GM12878 (cell line): Measurements from ENCODE around the gene CTNNB1. TPM values are rescaled to one million over a fixed set of nuclear protein-coding genes. Genes with fewer than 3 reads are reported as not detected.

Source experiments
- ATAC-seq: fragments of 200-7000 bp; cut with Tn5 transposase; 3 replicates; pipeline ENCODE4 v1.9.1; 2020; ENCODE audit warnings: mild to moderate bottlenecking, moderate library complexity
- BruUV-seq: library from RNA; stranded (reverse); fragments of 400-500 nt; replicated peaks from 2 replicates; lab custom pipeline; 2021; lab: Mats Ljungman, UMichigan
- CTCF ChIA-PET: fragments of 300-600 bp; sonication (Branson Sonifier 250); formaldehyde crosslinking; extraction: SDS; loops from one replicate; lab custom pipeline; 2021; ENCODE audit warnings: inconsistent platforms; lab: Yijun Ruan, JAX
- POLR2A ChIA-PET: fragments of 350-600 bp; formaldehyde crosslinking; extraction: SDS; loops from one replicate; lab custom pipeline; 2021; ENCODE audit warnings: inconsistent platforms; lab: Charles Lee
- RAD21 ChIA-PET: fragments of 300-600 bp; sonication (Branson Sonifier 250); formaldehyde crosslinking; loops from one replicate; lab custom pipeline; 2023; ENCODE audit warnings: antibody characterized with exemption; ENCODE audit not compliant: unreplicated experiment; lab: Charles Lee
- SMC1A ChIA-PET: fragments of 300-600 bp; sonication (Branson Sonifier 250); formaldehyde crosslinking; loops from one replicate; lab custom pipeline; 2023; ENCODE audit not compliant: unreplicated experiment, uncharacterized antibody; lab: Charles Lee
- DNase-seq: peaks from one replicate; pipeline ENCODE4 v3.0.0-alpha.2; 2011; ENCODE audit warnings: low read depth, low spot score
- FAIRE-seq: peaks from 3 replicates; lab custom pipeline; 2011; peaks lifted over from hg19 to GRCh38; lab: Jason Lieb, UNC
- H2AFZ ChIP-seq: 2 replicates; pipeline ENCODE4 v1.6.0; 2011; ENCODE audit warnings: low read depth, low read length, control low read depth; ENCODE audit not compliant: control insufficient read depth
- H3K27ac ChIP-seq: 2 replicates; pipeline ENCODE4 v1.5.1; 2011; ENCODE audit warnings: control low read depth; ENCODE audit not compliant: control insufficient read depth, insufficient read depth
- H3K27me3 ChIP-seq, 2 experiments: replicated peaks in 1 of 2; 2 replicates each; pipeline versions ENCODE4 v1.6.0 to v1.6.1; 2011; ENCODE audit warnings: low read length in 1 of 2; ENCODE audit not compliant: control insufficient read depth in 2 of 2, insufficient read depth in 2 of 2
- H3K36me3 ChIP-seq, 2 experiments: 2 replicates each; pipeline ENCODE4 v1.5.1; 2011; ENCODE audit warnings: low read length in 1 of 2; ENCODE audit not compliant: control insufficient read depth in 2 of 2, insufficient read depth in 2 of 2
- H3K4me1 ChIP-seq: 2 replicates; pipeline ENCODE4 v1.6.1; 2011; ENCODE audit warnings: mild to moderate bottlenecking, low read length, moderate library complexity, mixed read lengths; ENCODE audit not compliant: control insufficient read depth, insufficient read depth
- H3K4me2 ChIP-seq: 2 replicates; pipeline ENCODE4 v1.6.0; 2011; ENCODE audit warnings: control low read depth; ENCODE audit not compliant: control insufficient read depth, insufficient read depth
- H3K4me3 ChIP-seq: fragments of 200-600 bp; sonication (generic); 2 replicates; pipeline ENCODE4 v1.5.1; 2016
- H3K79me2 ChIP-seq: 2 replicates; pipeline ENCODE4 v1.6.0; 2011; ENCODE audit warnings: low read length; ENCODE audit not compliant: control insufficient read depth, insufficient read depth
- H3K9ac ChIP-seq: 2 replicates; pipeline ENCODE4 v1.8.0; 2011; ENCODE audit warnings: low read length, control low read depth, mixed read lengths; ENCODE audit not compliant: control insufficient read depth, insufficient read depth
- H3K9me3 ChIP-seq: replicated peaks from 3 replicates; pipeline ENCODE4 v1.5.1; 2011; ENCODE audit warnings: mild to moderate bottlenecking, low read length; ENCODE audit not compliant: control insufficient read depth, insufficient read depth
- H4K20me1 ChIP-seq: 2 replicates; pipeline ENCODE4 v1.6.0; 2011; ENCODE audit not compliant: control insufficient read depth, insufficient read depth
- CHD2 ChIP-seq: IDR thresholded peaks from 2 replicates; pipeline ENCODE4 v1.6.1; 2011; ENCODE audit warnings: low read depth, low read length, improper control_type of control experiment, borderline replicate concordance
- FOS ChIP-seq: IDR thresholded peaks from 3 replicates; pipeline ENCODE4 v1.6.1; 2011; ENCODE audit warnings: borderline replicate concordance; ENCODE audit not compliant: insufficient read length; ENCODE audit errors: extremely low read depth
- MTA3 ChIP-seq: IDR thresholded peaks from 2 replicates; pipeline ENCODE4 v1.6.1; 2012; ENCODE audit warnings: low read length, inconsistent platforms, borderline replicate concordance
- NFYA ChIP-seq: IDR thresholded peaks from 2 replicates; pipeline ENCODE4 v1.6.1; 2011; ENCODE audit warnings: low read depth, mild to moderate bottlenecking, low read length, improper control_type of control experiment, borderline replicate concordance
- NR2C2 ChIP-seq: IDR thresholded peaks from 2 replicates; pipeline ENCODE4 v1.6.1; 2011; ENCODE audit warnings: borderline replicate concordance, low read depth; ENCODE audit not compliant: control insufficient read depth, insufficient read length
- PML ChIP-seq: IDR thresholded peaks from 2 replicates; pipeline ENCODE4 v1.6.1; 2012; ENCODE audit warnings: low read length, inconsistent platforms
- POU2F2 ChIP-seq: IDR thresholded peaks from 3 replicates; pipeline ENCODE4 v1.6.1; 2011; ENCODE audit warnings: low read depth, mild to moderate bottlenecking, low read length, borderline replicate concordance
- SMARCA5 ChIP-seq: fragments of 450-650 bp; IDR thresholded peaks from 2 replicates; pipeline ENCODE4 v1.6.1; 2017; ENCODE audit warnings: mild to moderate bottlenecking
- SPI1 ChIP-seq: IDR thresholded peaks from 2 replicates; pipeline ENCODE4 v1.6.1; 2011; ENCODE audit warnings: low read depth, mild to moderate bottlenecking, low read length, moderate library complexity, borderline replicate concordance; ENCODE audit not compliant: insufficient read depth
- WGBS: methylation state at CpG from one replicate; pipeline ENCODE4 v1.1.6; 2016; ENCODE audit warnings: low lambda C conversion rate; ENCODE audit not compliant: insufficient replicate concordance, insufficient coverage; ENCODE audit errors: missing lambda C conversion rate; 5-methylcytosine and 5-hydroxymethylcytosine counted together
- in situ Hi-C: fragments of 300-500 bp; cut with MboI; formaldehyde crosslinking; loops from 9 replicates; pipeline ENCODE4 v1.14.3; 2018; ENCODE audit warnings: mixed read lengths
- intact Hi-C: fragments of 100-400 bp; cut with micrococcal nuclease; formaldehyde crosslinking; loops from one replicate; pipeline ENCODE4 v1.14.2; 2022; ENCODE audit not compliant: unreplicated experiment
- polyA plus RNA-seq, 11 experiments: library from polyadenylated mRNA; depleted of rRNA in 4 of 11; unstranded in 6 of 11; stranded (reverse) in 5 of 11; fragments of >200 nt; fragmentation: Nextera tagmentation in 4 of 11; fragmentation: Illumina TruSeq in 1 of 11; extraction: Ambion mirVana in 4 of 11; extraction: Trizol in 1 of 11; gene quantifications; 1 replicate in 1 of 11; 2 replicates in 10 of 11; pipeline versions ENCODE4 v1.2.1 to v1.2.3, GENCODE V29; 2011 to 2016; ENCODE audit warnings: inconsistent platforms in 2 of 11, missing spikeins in 2 of 11, low read depth in 1 of 11
- total RNA-seq, 4 experiments: library from RNA; depleted of rRNA in 3 of 4; stranded (reverse); fragments of >200 nt in 3 of 4; fragmentation: Illumina TruSeq in 1 of 4; extraction: Trizol in 1 of 4; gene quantifications; 2 replicates each; pipeline versions ENCODE4 v1.2.1 to v1.2.3, GENCODE V29; 2013 to 2021

CTNNB1 gene
- total and polyA plus RNA-seq, 10 of the 15 experiments (the other 5 are each of a cell fraction or from before 2014, with no cell fraction given), result 30.4 to 217 (median 138) TPM

- Histone ChIP-seq H3K9me3 (no peaks in the 10 kb centered on the region), H3K27ac (no peak overlapping the region), H3K9ac (no peak overlapping the region)
- WGBS, result 78% methylated on average over 8 of the region's 8 CpGs
- POLR2A ChIA-PET, result no interaction called here
- CTCF ChIA-PET, result no interaction called here
- TF ChIP-seq SMARCA5 (no peak), MTA3 (no peak), SPI1 (no peak), NR2C2 (no peak), FOS (no peak), POU2F2 (no peak), CHD2 (no peak), PML (no peak), NFYA (no peak)
- TF ChIP-seq, all 136 proteins: peak for 0
- H3K36me3 ChIP-seq, result no peaks in the 10 kb centered on the region
- H2AFZ ChIP-seq, result no peak overlapping the region
- no peak overlapping the region for H3K4me2 ChIP-seq
- H3K79me2 ChIP-seq, result peaks cover 6% of the 10 kb centered on the region
- no peaks in the 10 kb centered on the region for H4K20me1 ChIP-seq
- DNase-seq (no peak), FAIRE-seq (no peak), ATAC-seq (no peak)
- intact Hi-C loops, result no loop called here
- no peaks in the 10 kb centered on the region for H3K27me3 ChIP-seq
- peaks cover 10% of the 10 kb centered on the region for H3K4me1 ChIP-seq
- in situ Hi-C loops, result no loop called here
- H3K4me3 ChIP-seq, result no peak overlapping the region
- ChIA-PET RAD21 (no interaction called here), SMC1A (no interaction called here)
- no TSS peak for BruUV-seq
Measured at GRCh38 chr3:41194701-41195100, 4.6 kb upstream of the CTNNB1 start.
